Vagina (tissue), 2 donors: ENCODE measurements around the gene USP53.

Experiments
- POLR2A ChIP-seq, 2 donors: fragments of 450-650 bp; IDR thresholded peaks; one replicate each; pipeline ENCODE4 v1.6.1; 2017; ENCODE audit warnings: antibody characterized with exemption in 2 of 2, mild to moderate bottlenecking in 2 of 2, moderate library complexity in 2 of 2
- POLR2AphosphoS5 ChIP-seq, 2 donors: sonication (generic); formaldehyde crosslinking; IDR thresholded peaks; one replicate each; pipeline ENCODE4 v1.9.0; 2017; ENCODE audit warnings: antibody characterized with exemption in 2 of 2, mild to moderate bottlenecking in 2 of 2, low read depth in 1 of 2; ENCODE audit not compliant: insufficient read depth in 1 of 2
- TF ChIP-seq, protein P1 (sequence below), 3 experiments: fragments of 450-650 bp in 2 of 3; fragments of 200-600 bp in 1 of 3; sonication (generic) in 1 of 3; IDR thresholded peaks; one replicate each; pipeline ENCODE4 v1.5.1; 2017 to 2019; ENCODE audit warnings: antibody characterized with exemption in 3 of 3, mild to moderate bottlenecking in 2 of 3, moderate library complexity in 2 of 3

DNA sequence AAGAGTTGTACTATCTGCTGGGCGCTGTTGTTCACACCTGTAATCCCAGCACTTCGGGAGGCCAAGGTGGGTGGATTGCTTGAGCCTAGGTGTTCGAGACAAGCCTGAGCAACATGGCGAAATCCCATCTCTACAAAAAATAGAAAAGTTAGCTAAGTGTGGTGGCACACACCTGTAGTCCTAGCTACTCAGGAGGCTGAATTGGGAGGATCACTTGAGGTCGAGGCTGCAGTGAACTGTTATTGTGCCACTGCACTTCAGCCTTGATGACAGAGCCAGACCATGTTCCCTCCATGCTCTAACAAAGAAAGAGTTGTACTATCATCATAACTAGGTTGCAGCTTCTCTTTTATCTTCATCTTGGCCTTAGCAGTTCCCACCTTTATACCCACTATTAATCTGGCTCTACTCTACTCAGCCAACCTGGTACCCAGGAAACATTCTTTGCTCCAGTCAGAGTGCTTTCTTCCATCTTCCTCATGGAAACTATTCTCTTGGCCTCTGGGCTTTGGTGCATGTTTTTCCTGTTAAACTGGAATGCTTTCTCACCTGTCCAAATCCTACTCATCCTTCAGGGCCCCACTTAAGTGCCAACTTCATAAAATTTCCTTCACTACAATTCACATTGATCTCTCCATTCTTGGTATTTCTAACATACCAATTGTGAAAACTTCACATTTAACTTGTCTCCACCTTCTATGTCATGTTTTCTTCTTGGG, 91.2 kb downstream of the USP53 start:
- TF ChIP-seq POLR2AphosphoS5 (IDR thresholded peaks at IDR 0.05; ENCODE audit: insufficient read depth in 1 of 2, low read depth in 1 of 2) (no peak), POLR2A (IDR thresholded peaks at IDR 0.05) (no peak)
- TF ChIP-seq, protein P1, sequence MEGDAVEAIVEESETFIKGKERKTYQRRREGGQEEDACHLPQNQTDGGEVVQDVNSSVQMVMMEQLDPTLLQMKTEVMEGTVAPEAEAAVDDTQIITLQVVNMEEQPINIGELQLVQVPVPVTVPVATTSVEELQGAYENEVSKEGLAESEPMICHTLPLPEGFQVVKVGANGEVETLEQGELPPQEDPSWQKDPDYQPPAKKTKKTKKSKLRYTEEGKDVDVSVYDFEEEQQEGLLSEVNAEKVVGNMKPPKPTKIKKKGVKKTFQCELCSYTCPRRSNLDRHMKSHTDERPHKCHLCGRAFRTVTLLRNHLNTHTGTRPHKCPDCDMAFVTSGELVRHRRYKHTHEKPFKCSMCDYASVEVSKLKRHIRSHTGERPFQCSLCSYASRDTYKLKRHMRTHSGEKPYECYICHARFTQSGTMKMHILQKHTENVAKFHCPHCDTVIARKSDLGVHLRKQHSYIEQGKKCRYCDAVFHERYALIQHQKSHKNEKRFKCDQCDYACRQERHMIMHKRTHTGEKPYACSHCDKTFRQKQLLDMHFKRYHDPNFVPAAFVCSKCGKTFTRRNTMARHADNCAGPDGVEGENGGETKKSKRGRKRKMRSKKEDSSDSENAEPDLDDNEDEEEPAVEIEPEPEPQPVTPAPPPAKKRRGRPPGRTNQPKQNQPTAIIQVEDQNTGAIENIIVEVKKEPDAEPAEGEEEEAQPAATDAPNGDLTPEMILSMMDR (IDR thresholded peaks at IDR 0.05) = no peak
